Smooth muscle cell (in vitro differentiated cells): Measurements from ENCODE around the gene FES. TPM values are rescaled to one million over a fixed set of nuclear protein-coding genes. Genes with fewer than 3 reads are reported as not detected.

Experiments used
- DNase-seq: peaks from one replicate; lab custom pipeline; 2025; ENCODE audit not compliant: unreplicated experiment; lab: John Stamatoyannopoulos, UW
- H2AFZ ChIP-seq: fragments of 200-600 bp; sonication (generic); 2 replicates; pipeline ENCODE4 v1.6.0; 2016; ENCODE audit warnings: antibody characterized with exemption, low read depth, mild to moderate bottlenecking
- H3F3A ChIP-seq: fragments of 200-600 bp; sonication (generic); 2 replicates; pipeline ENCODE4 v1.6.0; 2017; ENCODE audit warnings: antibody characterized with exemption, low read depth
- H3K27ac ChIP-seq: fragments of 200-600 bp; sonication (generic); 2 replicates; pipeline ENCODE4 v1.5.1; 2016; ENCODE audit warnings: low read depth, mild to moderate bottlenecking
- H3K27me3 ChIP-seq: fragments of 200-600 bp; sonication (generic); 2 replicates; pipeline ENCODE4 v1.6.1; 2016; ENCODE audit warnings: low read depth, mild to moderate bottlenecking
- H3K36me3 ChIP-seq: fragments of 200-600 bp; sonication (generic); 2 replicates; pipeline ENCODE4 v1.5.1; 2016; ENCODE audit warnings: low read depth
- H3K4me1 ChIP-seq: fragments of 200-600 bp; sonication (generic); 2 replicates; pipeline ENCODE4 v1.5.1; 2016; ENCODE audit warnings: low read depth
- H3K4me2 ChIP-seq: fragments of 200-600 bp; sonication (generic); 2 replicates; pipeline ENCODE4 v1.6.0; 2016; ENCODE audit warnings: mild to moderate bottlenecking
- H3K4me3 ChIP-seq: fragments of 200-600 bp; sonication (generic); 2 replicates; pipeline ENCODE4 v1.5.1; 2016; ENCODE audit warnings: mild to moderate bottlenecking
- H3K79me2 ChIP-seq: fragments of 200-600 bp; sonication (generic); 2 replicates; pipeline ENCODE4 v1.6.0; 2016; ENCODE audit warnings: low read depth, mild to moderate bottlenecking
- H3K9ac ChIP-seq: fragments of 200-600 bp; sonication (generic); 2 replicates; pipeline ENCODE4 v1.6.0; 2016; ENCODE audit warnings: low read depth
- H3K9me3 ChIP-seq: fragments of 200-600 bp; sonication (generic); replicated peaks from 2 replicates; pipeline ENCODE4 v1.5.1; 2016; ENCODE audit warnings: low read depth
- H4K20me1 ChIP-seq: fragments of 200-600 bp; sonication (generic); 2 replicates; pipeline ENCODE4 v1.6.0; 2016; ENCODE audit warnings: low read depth
- CTCF ChIP-seq: fragments of 200-600 bp; sonication (generic); IDR thresholded peaks from 2 replicates; pipeline ENCODE4 v1.5.1; 2017; ENCODE audit warnings: borderline replicate concordance, mild to moderate bottlenecking, antibody characterized with exemption; ENCODE audit not compliant: insufficient read depth, poor library complexity, severe bottlenecking
- WGBS: methylation state at CpG from one replicate; pipeline ENCODE4 v1.1.7; 2016; ENCODE audit warnings: low lambda C conversion rate; 5-methylcytosine and 5-hydroxymethylcytosine counted together
- polyA plus RNA-seq: library from polyadenylated mRNA; unstranded; fragments of >200 nt; fragmentation: Nextera tagmentation; extraction: Ambion mirVana; gene quantifications from 2 replicates; pipeline ENCODE4 v1.2.1, GENCODE V29; 2016
- total RNA-seq: library from RNA; depleted of rRNA; stranded (reverse); fragments of >200 nt; gene quantifications from 2 replicates; pipeline ENCODE4 v1.2.3, GENCODE V29; 2014

Gene FES
- total and polyA plus RNA-seq, 2 experiments from 2014 or later, result 4.9 to 6.2 TPM

DNA sequence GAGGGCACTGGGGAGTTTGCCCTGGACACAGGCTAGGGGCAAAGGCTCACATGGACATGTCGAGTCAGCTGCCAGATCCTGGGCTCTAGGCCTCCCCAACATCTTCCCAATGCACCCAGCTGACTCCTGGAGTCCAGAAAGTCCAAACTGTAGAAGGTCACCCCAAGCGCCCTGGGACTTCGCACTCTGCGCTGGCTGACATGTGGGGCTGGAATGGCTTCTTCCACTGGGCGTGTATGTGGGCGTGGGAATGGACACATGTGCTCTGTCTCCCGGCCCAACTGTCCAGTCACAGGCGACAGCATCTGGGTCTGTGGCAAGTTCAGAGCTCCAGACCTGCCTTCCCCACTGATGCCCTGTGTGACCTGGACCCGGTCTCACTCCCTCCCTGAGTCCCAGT, 29.2 kb upstream of the FES start:
- no peak overlapping the region for H3K9ac ChIP-seq
- no peak overlapping the region for H2AFZ ChIP-seq
- no peaks in the 10 kb centered on the region for H3K79me2 ChIP-seq
- no peaks in the 10 kb centered on the region for H3K9me3 ChIP-seq
- no peak overlapping the region for H3K4me3 ChIP-seq
- H3K4me1 ChIP-seq, result peaks cover 8% of the 10 kb centered on the region
- DNase-seq, result no peak
- no peaks in the 10 kb centered on the region for H4K20me1 ChIP-seq
- no peak for TF ChIP-seq CTCF
- no peak overlapping the region for H3K27ac ChIP-seq
- H3F3A ChIP-seq, result peaks cover 6% of the 10 kb centered on the region
- H3K4me2 ChIP-seq, result no peak overlapping the region
- no peaks in the 10 kb centered on the region for H3K27me3 ChIP-seq
- no peaks in the 10 kb centered on the region for H3K36me3 ChIP-seq
- WGBS, result 85% methylated on average over 9 of the region's 9 CpGs

GRCh38 chr15:90857337-90857736, 27.0 kb upstream of the FES start:
- no peak for DNase-seq
- H3K27me3 ChIP-seq, result no peaks in the 10 kb centered on the region
- no peak for TF ChIP-seq CTCF
- H2AFZ ChIP-seq, result no peak overlapping the region
- H4K20me1 ChIP-seq, result no peaks in the 10 kb centered on the region
- H3K79me2 ChIP-seq, result no peaks in the 10 kb centered on the region
- peaks cover 8% of the 10 kb centered on the region for H3K4me1 ChIP-seq
- no peak overlapping the region for H3K4me2 ChIP-seq
- no peaks in the 10 kb centered on the region for H3K9me3 ChIP-seq
- H3K36me3 ChIP-seq, result no peaks in the 10 kb centered on the region
- 95% methylated on average over 8 of the region's 8 CpGs for WGBS
- no peak overlapping the region for H3K27ac ChIP-seq
- H3K9ac ChIP-seq, result no peak overlapping the region
- no peak overlapping the region for H3K4me3 ChIP-seq
- H3F3A ChIP-seq, result peaks cover under 1% of the 10 kb centered on the region

- Histone ChIP-seq H3K27ac (no peak overlapping the region), H3K79me2 (no peaks in the 10 kb centered on the region), H3K27me3 (no peaks in the 10 kb centered on the region), H4K20me1 (no peaks in the 10 kb centered on the region), H3K4me3 (no peak overlapping the region), H3K9me3 (no peaks in the 10 kb centered on the region), H3K4me2 (no peak overlapping the region), H2AFZ (no peak overlapping the region), H3K9ac (no peak overlapping the region), H3F3A (no peaks in the 10 kb centered on the region), H3K4me1 (peaks cover 8% of the 10 kb centered on the region), H3K36me3 (no peaks in the 10 kb centered on the region)
- no peak for TF ChIP-seq CTCF
- 84% methylated on average over 8 of the region's 8 CpGs for WGBS
- no peak for DNase-seq
Observed at GRCh38 chr15:90857883-90858443, 26.3 kb upstream of the FES start.
